NCI-H187 (cell line): ENCODE measurements around the gene TAF1A.

Source experiments
- DNase-seq, 2 experiments: peaks; one replicate each; lab custom pipeline; 2025; lab: John Stamatoyannopoulos, UW

Gene TAF1A

DNA sequence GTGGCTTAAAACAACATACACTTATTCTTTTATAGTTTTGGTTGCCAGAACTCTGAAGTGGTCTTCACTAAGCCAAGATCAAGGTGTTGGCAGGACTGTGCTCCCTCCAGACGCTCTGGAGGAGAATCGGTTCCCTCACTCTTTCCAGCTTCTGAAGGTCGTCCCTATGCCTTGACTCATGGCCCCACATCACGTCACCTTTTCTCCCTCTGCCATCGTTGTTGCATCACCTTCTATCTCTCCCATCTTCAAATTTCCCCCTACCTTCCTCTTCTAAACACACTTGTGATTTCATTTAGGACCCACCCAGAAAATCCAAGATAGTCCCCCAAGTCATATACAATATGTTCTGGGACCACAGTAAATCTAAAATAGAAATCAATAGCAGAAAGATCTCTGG lies 54.3 kb downstream of the TAF1A start:
- no peak for DNase-seq

- no peak for DNase-seq
These were observed 58.9 kb downstream of the TAF1A start for GRCh38 chr1:222530852-222531251.

DNA sequence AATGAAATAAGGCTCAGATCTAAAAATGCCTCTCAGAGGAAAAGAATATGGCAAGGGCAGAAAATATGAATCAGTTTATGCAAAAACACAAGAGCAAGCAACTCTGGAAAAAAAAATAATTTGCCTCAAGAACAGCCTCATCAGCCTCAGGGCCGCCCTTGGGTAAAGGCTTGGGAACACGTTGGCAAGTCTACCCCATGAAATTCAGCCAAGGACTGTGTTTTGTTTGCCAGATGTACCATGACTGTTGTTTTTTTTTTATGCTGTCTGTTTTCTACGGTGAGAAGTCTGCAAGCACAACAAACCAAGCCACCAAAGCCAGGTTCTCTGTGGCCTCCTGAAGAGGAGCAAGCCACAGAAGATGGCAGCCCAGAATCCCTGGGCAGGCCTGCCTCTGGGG lies 59.8 kb downstream of the TAF1A start:
- DNase-seq = no peak

DNA sequence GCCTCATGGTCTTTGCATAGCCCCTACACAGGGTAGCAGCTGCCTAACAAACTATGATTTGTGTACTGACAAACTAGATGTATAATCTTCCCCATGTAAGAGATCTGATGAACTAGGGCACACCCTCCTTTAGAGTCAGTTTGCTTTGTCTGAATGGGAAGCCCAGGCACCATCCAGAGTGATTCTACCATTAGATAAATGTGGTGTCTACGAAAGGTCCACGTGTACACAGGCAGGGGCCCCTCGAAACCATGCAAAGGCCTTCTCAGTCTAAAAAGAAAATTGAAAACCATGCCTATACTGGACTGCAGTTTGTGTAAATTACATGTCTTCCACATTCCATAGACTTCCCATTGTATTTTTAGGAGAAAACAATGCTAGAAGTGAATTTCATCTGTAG lies 60.6 kb downstream of the TAF1A start:
- no peak for DNase-seq

DNA sequence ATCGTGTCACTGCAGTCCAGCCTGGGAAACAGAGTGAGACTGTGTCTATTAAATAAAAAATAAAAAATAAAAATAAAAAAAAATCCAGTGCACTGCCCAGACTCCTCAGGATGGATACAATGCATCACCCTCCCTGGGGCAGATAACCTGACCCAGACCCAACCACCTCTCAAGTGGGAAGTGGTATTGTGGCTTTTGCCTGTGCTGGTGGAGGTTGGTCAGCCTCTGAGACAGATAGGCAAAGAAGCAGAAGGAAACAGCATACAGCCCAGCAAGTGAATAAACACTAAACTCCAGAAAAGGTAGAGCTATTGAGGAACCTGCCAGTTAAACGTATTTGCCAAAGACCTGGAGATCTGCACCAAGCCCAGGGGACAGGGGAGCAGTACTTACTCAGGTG lies 63.8 kb downstream of the TAF1A start:
- DNase-seq = no peak

DNA sequence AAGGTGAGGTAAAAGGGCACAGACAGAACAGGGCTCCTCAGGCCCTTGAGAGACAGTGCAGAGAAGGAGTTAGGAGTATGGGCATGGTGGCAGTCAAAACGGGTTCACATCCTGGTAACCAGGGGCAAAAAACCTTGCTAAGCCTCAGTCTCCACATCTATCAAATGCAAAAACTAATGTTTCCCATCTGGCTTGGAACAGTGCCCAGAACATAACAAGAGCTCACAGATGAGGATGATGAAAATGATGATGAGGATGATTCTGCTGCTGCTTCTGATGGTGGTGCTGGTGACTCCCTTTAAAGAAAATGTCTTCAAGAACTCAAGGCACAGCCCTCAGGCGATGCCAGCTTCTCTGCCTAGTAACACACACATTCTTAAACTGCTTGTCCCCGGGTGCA lies 65.9 kb downstream of the TAF1A start:
- no peak for DNase-seq

GRCh38 chr1:222522105-222522915 lies 67.4 kb downstream of the TAF1A start:
- DNase-seq = no peak

GRCh38 chr1:222521299-222522104 lies 68.2 kb downstream of the TAF1A start:
- DNase-seq = no peak
